Measurements from ENCODE around the gene RBM23.

- TF ChIP-seq EGR1 (IDR thresholded peaks at IDR 0.05) (no peak), YY1 (IDR thresholded peaks at IDR 0.05; ENCODE audit: low read depth) (no peak)
These were observed 36.3 kb downstream of the RBM23 start for GRCh38 chr14:22882529-22883172.

All from Ishikawa (cell line).